Stimulated activated memory B cell treated with anti-CD40 and anti-IgM and Interleukin-4, amounts not matched to agents 10 μg/mL and 1 μg/mL and 100 μg/mL, for 72 hours (primary cell): ENCODE results near the gene CD109.
"Not testable (repeated sequence)": the region's sequence is repeated elsewhere in the genome, so short reads cannot be mapped to it uniquely, and the experiment has no call there.

Experiments used
- ATAC-seq: fragments of 150-1000 bp; cut with Tn5 transposase; 2 replicates; pipeline ENCODE4 v1.10.0; 2021
- H3K27ac Mint-ChIP-seq: one replicate; pipeline ENCODE4 v1.8.0; 2022; ENCODE audit warnings: mild to moderate bottlenecking, mixed read lengths
- H3K27me3 Mint-ChIP-seq: one replicate; pipeline ENCODE4 v1.8.0; 2022; ENCODE audit warnings: mixed read lengths
- H3K36me3 Mint-ChIP-seq: one replicate; pipeline ENCODE4 v1.8.0; 2022; ENCODE audit warnings: mixed read lengths
- H3K4me1 Mint-ChIP-seq: one replicate; pipeline ENCODE4 v1.8.0; 2022; ENCODE audit warnings: mixed read lengths
- H3K4me3 Mint-ChIP-seq: one replicate; pipeline ENCODE4 v1.8.0; 2022; ENCODE audit warnings: mild to moderate bottlenecking, moderate library complexity, mixed read lengths
- H3K9me3 Mint-ChIP-seq: one replicate; pipeline ENCODE4 v1.8.0; 2022; ENCODE audit warnings: mixed read lengths

CD109 gene

GRCh38 chr6:73779943-73780342 lies 83.9 kb downstream of the CD109 start:
- ATAC-seq = no peak
- H3K27ac Mint-ChIP-seq = no peak overlapping the region

GRCh38 chr6:73782911-73783310 lies 86.9 kb downstream of the CD109 start:
- Mint-ChIP-seq H3K9me3 (no peaks in the 10 kb centered on the region), H3K27me3 (no peaks in the 10 kb centered on the region), H3K4me1 (no peaks in the 10 kb centered on the region), H3K27ac (no peak overlapping the region), H3K4me3 (no peak overlapping the region), H3K36me3 (no peaks in the 10 kb centered on the region)
- ATAC-seq = no peak

More at GRCh38 chr6:73779943-73780342, 83.9 kb downstream of the CD109 start:
- Mint-ChIP-seq H3K9me3 (no peaks in the 10 kb centered on the region), H3K4me1 (no peaks in the 10 kb centered on the region), H3K27me3 (no peaks in the 10 kb centered on the region), H3K4me3 (no peak overlapping the region), H3K36me3 (no peaks in the 10 kb centered on the region)

DNA sequence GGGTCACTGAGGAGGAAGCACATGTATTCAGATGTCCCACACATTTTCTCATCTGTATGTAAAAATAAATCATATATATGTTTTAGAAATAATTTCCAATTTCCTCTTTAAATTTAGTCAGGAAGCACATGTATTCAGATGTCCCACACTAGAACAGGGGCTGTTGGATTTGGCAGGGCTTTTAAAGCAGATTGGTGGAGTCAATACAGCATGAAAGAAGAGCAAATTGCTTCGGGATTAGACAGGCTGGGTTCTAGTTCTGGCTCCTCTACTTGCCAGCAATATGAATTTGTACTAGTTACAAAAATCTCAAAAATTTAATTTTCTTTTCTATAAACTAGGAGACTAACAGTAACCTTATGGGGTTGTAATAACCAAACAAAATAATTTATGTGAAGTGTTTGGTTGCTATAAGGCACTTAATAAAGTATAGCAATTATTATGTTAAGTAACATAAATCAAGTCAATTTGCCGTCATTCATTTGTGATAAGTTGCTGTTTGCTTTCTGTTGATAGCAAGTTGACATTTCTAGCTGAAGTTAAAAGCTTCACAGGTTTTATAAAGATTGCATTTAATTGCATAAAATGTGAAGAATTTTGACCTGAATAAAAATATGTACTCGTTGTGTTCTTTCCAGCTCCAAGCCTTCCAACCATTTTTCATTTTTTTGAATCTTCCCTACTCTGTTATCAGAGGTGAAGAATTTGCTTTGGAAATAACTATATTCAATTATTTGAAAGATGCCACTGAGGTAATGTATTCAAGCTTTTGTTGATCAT lies 88.9 kb downstream of the CD109 start:
- Mint-ChIP-seq H3K27ac (no peak overlapping the region), H3K27me3 (no peaks in the 10 kb centered on the region), H3K36me3 (no peaks in the 10 kb centered on the region), H3K9me3 (no peaks in the 10 kb centered on the region), H3K4me1 (no peaks in the 10 kb centered on the region), H3K4me3 (no peak overlapping the region)
- ATAC-seq = no peak

DNA sequence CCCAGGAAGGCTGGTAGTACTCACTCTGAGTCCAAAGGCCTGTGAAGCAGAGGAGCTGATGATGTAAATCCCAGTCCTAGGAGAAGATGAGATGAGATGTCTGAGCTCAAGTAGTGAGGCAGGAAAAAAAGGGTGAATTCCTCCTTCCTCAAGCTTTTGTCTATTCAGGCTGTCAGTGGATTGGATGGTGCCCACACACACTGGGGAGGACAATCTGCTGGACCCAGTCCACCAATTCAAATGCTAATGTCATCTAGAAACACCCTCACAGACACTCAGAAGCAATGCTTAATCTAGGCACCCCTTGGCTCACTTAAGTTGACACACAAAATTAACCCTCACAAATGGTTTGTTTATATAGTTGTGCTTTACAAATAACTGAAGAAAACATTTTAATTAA lies 94.6 kb downstream of the CD109 start:
- ATAC-seq = no peak
- Mint-ChIP-seq H3K9me3 (no peaks in the 10 kb centered on the region), H3K4me3 (no peak overlapping the region), H3K4me1 (no peaks in the 10 kb centered on the region), H3K27ac (no peak overlapping the region), H3K27me3 (peaks cover 9% of the 10 kb centered on the region), H3K36me3 (no peaks in the 10 kb centered on the region)

DNA sequence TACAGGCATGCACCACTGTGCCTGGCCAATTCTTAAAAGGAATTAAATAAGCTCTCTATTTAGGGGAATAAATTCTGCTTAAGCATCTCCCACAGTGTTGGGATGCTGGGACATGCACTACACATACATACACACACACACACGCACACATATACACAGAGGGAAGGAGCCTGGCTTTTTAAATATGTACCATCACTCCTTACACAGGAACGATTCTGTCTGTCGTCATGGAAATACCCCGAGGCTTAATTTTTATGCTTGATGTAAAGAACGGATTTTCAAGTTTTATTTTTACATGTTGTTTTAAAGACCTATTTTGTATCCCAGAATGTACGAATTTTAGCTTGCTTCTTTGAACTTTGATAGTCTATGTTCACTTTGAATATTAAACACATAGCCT lies 95.3 kb downstream of the CD109 start:
- Mint-ChIP-seq H3K4me3 (no peak overlapping the region), H3K4me1 (no peaks in the 10 kb centered on the region), H3K27me3 (peaks cover 9% of the 10 kb centered on the region), H3K27ac (no peak overlapping the region), H3K36me3 (no peaks in the 10 kb centered on the region), H3K9me3 (no peaks in the 10 kb centered on the region)
- no peak for ATAC-seq

DNA sequence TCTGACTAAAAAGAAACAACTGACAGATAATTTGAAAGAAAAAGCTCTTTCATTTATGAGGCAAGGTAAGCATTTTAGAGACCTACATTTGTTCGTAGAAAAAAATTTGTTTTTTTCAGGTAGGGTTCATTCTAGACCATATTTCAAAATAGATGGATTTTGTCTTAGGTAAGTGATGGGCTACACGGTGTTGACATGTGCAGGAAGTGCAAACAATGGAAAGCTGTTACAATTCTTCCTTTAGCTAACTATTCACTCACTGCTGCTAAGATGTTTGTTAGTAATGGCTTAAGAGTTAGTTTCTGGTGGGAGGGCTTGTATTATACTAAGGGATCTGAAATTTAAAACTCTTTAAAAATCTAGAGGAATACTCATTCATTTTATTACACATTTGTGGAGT lies 96.7 kb downstream of the CD109 start:
- Mint-ChIP-seq H3K27ac (no peak overlapping the region), H3K9me3 (no peaks in the 10 kb centered on the region), H3K4me1 (no peaks in the 10 kb centered on the region), H3K27me3 (peaks cover 9% of the 10 kb centered on the region), H3K36me3 (no peaks in the 10 kb centered on the region), H3K4me3 (no peak overlapping the region)
- ATAC-seq = no peak

DNA sequence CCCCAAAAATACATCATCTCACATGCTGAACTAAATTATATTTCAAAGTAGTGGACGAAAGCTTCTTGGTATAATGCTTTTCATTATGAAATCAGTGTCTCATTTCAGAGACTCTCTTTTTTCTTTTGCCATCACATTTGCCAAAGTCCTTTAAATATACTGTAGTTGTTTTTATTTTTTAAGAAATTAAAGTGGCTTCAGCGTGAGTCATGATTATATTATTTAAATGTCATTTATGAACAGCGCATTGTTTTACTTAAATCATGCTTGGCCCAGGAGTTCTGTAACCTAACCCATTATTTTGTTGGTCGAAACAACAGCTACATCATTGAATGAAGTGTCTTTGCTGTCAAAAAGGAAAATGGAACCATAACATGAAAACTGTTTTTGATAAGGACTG lies 100.9 kb downstream of the CD109 start:
- peaks cover 20% of the 10 kb centered on the region for H3K27me3 Mint-ChIP-seq
- no peaks in the 10 kb centered on the region for H3K4me1 Mint-ChIP-seq
- H3K4me3 Mint-ChIP-seq = no peak overlapping the region
- no peaks in the 10 kb centered on the region for H3K9me3 Mint-ChIP-seq
- H3K36me3 Mint-ChIP-seq = no peaks in the 10 kb centered on the region
- H3K27ac Mint-ChIP-seq = no peak overlapping the region
- no peak for ATAC-seq

DNA sequence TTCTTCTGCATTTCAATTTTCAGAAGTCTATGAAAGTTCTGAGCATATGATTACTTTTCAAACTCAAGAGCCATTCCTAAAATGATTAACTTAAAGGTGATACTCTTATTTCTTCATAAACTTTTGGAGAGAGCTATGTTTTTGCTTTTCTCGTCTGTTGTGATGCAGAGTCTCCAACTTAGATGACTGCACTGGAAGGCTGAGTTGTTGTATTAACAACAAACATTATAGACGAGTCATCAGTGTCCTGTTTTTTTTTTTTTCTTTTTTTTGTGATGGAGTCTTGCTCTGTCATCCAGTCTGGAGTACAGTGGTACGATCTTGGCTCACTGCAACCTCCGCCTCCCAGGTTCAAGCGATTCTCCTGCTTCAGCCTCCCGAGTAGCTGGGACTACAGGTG lies 101.9 kb downstream of the CD109 start:
- no peak for ATAC-seq
- H3K27me3 Mint-ChIP-seq = peaks cover 20% of the 10 kb centered on the region

GRCh38 chr6:73798592-73798991 lies 102.6 kb downstream of the CD109 start:
- no peak overlapping the region for H3K4me3 Mint-ChIP-seq
- H3K4me1 Mint-ChIP-seq = no peaks in the 10 kb centered on the region
- no peak overlapping the region for H3K27ac Mint-ChIP-seq
- H3K36me3 Mint-ChIP-seq = no peaks in the 10 kb centered on the region
- H3K9me3 Mint-ChIP-seq = no peaks in the 10 kb centered on the region
- ATAC-seq = peak; percentile 9
- peaks cover 20% of the 10 kb centered on the region for H3K27me3 Mint-ChIP-seq

More for the DNA sequence above, 101.9 kb downstream of the CD109 start:
- Mint-ChIP-seq H3K36me3 (no peaks in the 10 kb centered on the region), H3K4me3 (no peak overlapping the region), H3K9me3 (no peaks in the 10 kb centered on the region), H3K4me1 (no peaks in the 10 kb centered on the region), H3K27ac (no peak overlapping the region)

DNA sequence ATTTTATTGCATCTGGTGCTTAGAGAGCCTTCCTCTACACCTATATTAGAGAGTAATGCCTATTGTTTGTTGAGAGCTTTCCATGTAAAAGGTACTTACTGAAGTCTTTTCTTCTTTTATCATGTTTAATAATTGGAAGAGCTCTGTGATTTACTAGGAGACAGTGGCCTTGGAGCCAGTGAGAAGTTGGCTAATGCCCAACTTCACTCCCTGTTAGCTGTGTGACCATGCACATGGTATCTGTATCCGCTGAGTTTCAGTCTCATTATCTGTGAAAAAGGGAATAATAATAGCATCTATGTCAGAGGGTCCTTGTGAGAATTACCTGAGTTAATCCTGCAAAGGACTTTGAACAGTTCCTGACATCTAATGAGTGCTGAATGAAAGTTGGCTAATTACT lies 105.0 kb downstream of the CD109 start:
- Mint-ChIP-seq H3K27ac (no peak overlapping the region), H3K27me3 (peaks cover 11% of the 10 kb centered on the region), H3K4me1 (no peaks in the 10 kb centered on the region), H3K9me3 (peaks cover 2% of the 10 kb centered on the region), H3K4me3 (no peak overlapping the region), H3K36me3 (no peaks in the 10 kb centered on the region)
- no peak for ATAC-seq

- Mint-ChIP-seq H3K9me3 (peaks cover 2% of the 10 kb centered on the region), H3K27ac (no peak overlapping the region), H3K36me3 (no peaks in the 10 kb centered on the region), H3K4me3 (no peak overlapping the region), H3K27me3 (peaks cover 11% of the 10 kb centered on the region), H3K4me1 (no peaks in the 10 kb centered on the region)
- ATAC-seq = no peak
Observed at GRCh38 chr6:73801652-73802268, 105.8 kb downstream of the CD109 start.

- Mint-ChIP-seq H3K36me3 (no peaks in the 10 kb centered on the region), H3K4me1 (no peaks in the 10 kb centered on the region), H3K4me3 (no peak overlapping the region), H3K9me3 (peaks cover 2% of the 10 kb centered on the region), H3K27me3 (peaks cover 11% of the 10 kb centered on the region), H3K27ac (no peak overlapping the region)
- no peak for ATAC-seq
Observed at GRCh38 chr6:73802366-73802765, 106.4 kb downstream of the CD109 start.

GRCh38 chr6:73803562-73804241 lies 107.7 kb downstream of the CD109 start:
- Mint-ChIP-seq H3K9me3 (peaks cover 2% of the 10 kb centered on the region), H3K36me3 (no peaks in the 10 kb centered on the region), H3K4me1 (no peaks in the 10 kb centered on the region), H3K27me3 (peaks cover 7% of the 10 kb centered on the region), H3K27ac (no peak overlapping the region), H3K4me3 (no peak overlapping the region)
- ATAC-seq = no peak

- not testable (repeated sequence) for H3K4me1 Mint-ChIP-seq, ATAC-seq, H3K27me3 Mint-ChIP-seq, H3K9me3 Mint-ChIP-seq, H3K4me3 Mint-ChIP-seq, H3K27ac Mint-ChIP-seq, H3K36me3 Mint-ChIP-seq
Observed at GRCh38 chr6:73805221-73805620, 109.2 kb downstream of the CD109 start.

DNA sequence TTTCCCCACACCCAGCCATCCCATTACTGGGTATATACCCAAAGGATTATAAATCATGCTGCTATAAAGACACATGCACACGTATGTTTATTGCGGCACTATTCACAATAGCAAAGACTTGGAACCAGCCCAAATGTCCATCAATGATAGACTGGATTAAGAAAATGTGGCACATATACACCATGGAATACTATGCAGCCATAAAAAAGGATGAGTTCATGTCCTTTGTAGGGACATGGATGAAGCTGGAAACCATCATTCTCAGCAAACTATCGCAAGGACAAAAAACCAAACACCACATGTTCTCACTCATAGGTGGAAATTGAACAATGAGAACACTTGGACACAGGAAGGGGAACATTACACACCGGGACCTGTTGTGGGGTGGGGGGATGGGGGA lies 110.0 kb downstream of the CD109 start:
- not testable (repeated sequence) for H3K4me3 Mint-ChIP-seq, H3K27ac Mint-ChIP-seq, H3K9me3 Mint-ChIP-seq, ATAC-seq, H3K27me3 Mint-ChIP-seq, H3K36me3 Mint-ChIP-seq, H3K4me1 Mint-ChIP-seq

DNA sequence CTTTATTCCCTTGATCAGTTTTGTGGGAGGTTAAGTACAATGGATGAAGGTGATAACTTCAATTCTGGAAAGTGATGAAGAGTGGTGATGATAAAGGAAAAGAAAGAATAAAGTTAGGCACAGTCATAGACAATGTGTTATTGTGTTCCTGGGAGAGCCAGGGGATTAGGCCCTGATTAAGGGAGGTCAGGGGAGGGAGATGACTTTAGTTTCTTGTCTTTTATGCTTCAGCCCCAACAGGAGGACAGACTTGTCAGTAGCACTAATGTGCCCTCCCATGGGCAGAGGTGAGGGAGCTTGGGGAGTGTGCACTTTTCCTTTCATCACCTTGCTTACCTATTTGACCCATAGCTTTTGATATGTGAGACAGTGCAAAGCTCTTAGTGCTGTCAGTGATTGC lies 115.7 kb downstream of the CD109 start:
- Mint-ChIP-seq H3K4me3 (no peak overlapping the region), H3K27me3 (no peaks in the 10 kb centered on the region), H3K4me1 (no peaks in the 10 kb centered on the region), H3K27ac (no peak overlapping the region), H3K9me3 (no peaks in the 10 kb centered on the region), H3K36me3 (no peaks in the 10 kb centered on the region)
- ATAC-seq = peak; percentile 31
